HCT116 (cell line): ENCODE measurements around the gene SNX10. TPM values are rescaled to one million over a fixed set of nuclear protein-coding genes. Genes with fewer than 3 reads are reported as not detected.

Source experiments
- ATAC-seq: fragments of 200-7000 bp; cut with Tn5 transposase; 2 replicates; pipeline ENCODE4 v1.9.1; 2020; ENCODE audit warnings: mild to moderate bottlenecking, moderate library complexity
- BruUV-seq: library from RNA; stranded (reverse); fragments of 400-500 nt; replicated peaks from 2 replicates; lab custom pipeline; 2021; lab: Mats Ljungman, UMichigan
- CTCF ChIA-PET: fragments of 300-600 bp; sonication (Branson Sonifier 250); formaldehyde crosslinking; loops from one replicate; lab custom pipeline; 2021; ENCODE audit warnings: antibody characterized with exemption; lab: Charles Lee
- POLR2A ChIA-PET: fragments of 300-600, 350-600 bp; sonication (Branson Sonifier 250); formaldehyde crosslinking; loops from one replicate; lab custom pipeline; 2021; ENCODE audit warnings: antibody characterized with exemption; lab: Charles Lee
- RAD21 ChIA-PET, 2 experiments: fragments of 300-600 bp; sonication (Branson Sonifier 250); formaldehyde crosslinking; loops; one replicate each; lab custom pipeline; 2023; ENCODE audit warnings: low total read pairs in 2 of 2; ENCODE audit not compliant: uncharacterized antibody in 2 of 2, unreplicated experiment in 2 of 2, low non-redundant PET in 1 of 2; lab: Charles Lee
- DNase-seq: peaks from one replicate; pipeline ENCODE4 v3.0.0-alpha.2; 2010; ENCODE audit warnings: low read depth, low spot score
- H2AFZ ChIP-seq: fragments of 200-600 bp; shearing (Covaris generic), sonication (generic); 2 replicates; pipeline ENCODE4 v1.6.1; 2017; ENCODE audit warnings: low read depth, mixed run types, mixed read lengths, antibody characterized with exemption, low read length; ENCODE audit not compliant: poor library complexity, severe bottlenecking
- H3K27ac ChIP-seq: 2 replicates; pipeline ENCODE4 v1.5.1; 2012; ENCODE audit warnings: low read depth, low read length
- H3K27me3 ChIP-seq: fragments of 200-600 bp; sonication (generic); 2 replicates; pipeline ENCODE4 v1.6.1; 2016; ENCODE audit warnings: mixed run types, low read length, mixed read lengths; ENCODE audit not compliant: insufficient read depth
- H3K36me3 ChIP-seq, 2 experiments: fragments of 200-500 bp in 1 of 2; fragments of 200-600 bp in 1 of 2; sonication (Bioruptor generic) in 1 of 2; sonication (generic) in 1 of 2; 2 replicates each; pipeline versions ENCODE4 v1.5.1 to v1.6.1; 2014 to 2016; ENCODE audit warnings: low read length in 2 of 2, inconsistent platforms in 1 of 2, mixed read lengths in 1 of 2, mixed run types in 1 of 2; ENCODE audit not compliant: insufficient read depth in 2 of 2, control insufficient read depth in 1 of 2
- H3K4me1 ChIP-seq, 2 experiments: fragments of 200-600 bp in 1 of 2; sonication (generic) in 1 of 2; 2 replicates each; pipeline versions ENCODE4 v1.5.1 to v1.6.1; 2012 to 2017; ENCODE audit warnings: low read length in 2 of 2, inconsistent platforms in 1 of 2, mild to moderate bottlenecking in 1 of 2, mixed read lengths in 1 of 2, mixed run types in 1 of 2, moderate library complexity in 1 of 2; ENCODE audit not compliant: insufficient read depth in 2 of 2, control insufficient read depth in 1 of 2
- H3K4me2 ChIP-seq: fragments of 200-600 bp; sonication (generic); 2 replicates; pipeline ENCODE4 v1.6.1; 2017; ENCODE audit warnings: mixed run types, low read length, mixed read lengths
- H3K4me3 ChIP-seq, 2 experiments: fragments of 200-600 bp in 1 of 2; sonication (generic) in 1 of 2; replicated peaks in 1 of 2; 2 replicates each; pipeline ENCODE4 v1.5.1; 2011 to 2016; ENCODE audit warnings: low read length in 2 of 2, control low read depth in 1 of 2, low read depth in 1 of 2, mild to moderate bottlenecking in 1 of 2, mixed read lengths in 1 of 2, mixed run types in 1 of 2
- H3K79me2 ChIP-seq: fragments of 200-600 bp; sonication (generic); 2 replicates; pipeline ENCODE4 v1.6.1; 2017; ENCODE audit warnings: mild to moderate bottlenecking, mixed run types, low read length, moderate library complexity, mixed read lengths; ENCODE audit not compliant: insufficient read depth
- H3K9ac ChIP-seq: fragments of 200-600 bp; sonication (generic); 2 replicates; pipeline ENCODE4 v1.6.1; 2016; ENCODE audit warnings: low read length, mixed read lengths
- H3K9me2 ChIP-seq: fragments of 200-600 bp; sonication (generic), shearing (Covaris generic); 2 replicates; pipeline ENCODE4 v1.6.1; 2017; ENCODE audit warnings: mixed run types, mild to moderate bottlenecking, moderate library complexity; ENCODE audit not compliant: insufficient read depth
- H3K9me3 ChIP-seq, 2 experiments: fragments of 200-500 bp in 1 of 2; fragments of 200-600 bp in 1 of 2; sonication (Bioruptor generic) in 1 of 2; sonication (generic) in 1 of 2; 2 replicates each; pipeline ENCODE4 v1.6.1; 2014 to 2017; ENCODE audit warnings: low read length in 2 of 2, mixed read lengths in 2 of 2, inconsistent platforms in 1 of 2, low read depth in 1 of 2, mild to moderate bottlenecking in 1 of 2, mixed run types in 1 of 2, moderate library complexity in 1 of 2; ENCODE audit not compliant: control insufficient read depth in 1 of 2, insufficient read depth in 1 of 2
- H4K20me1 ChIP-seq: fragments of 200-600 bp; sonication (generic), shearing (Covaris generic); 2 replicates; pipeline ENCODE4 v1.6.1; 2017; ENCODE audit warnings: mixed run types, mild to moderate bottlenecking, moderate library complexity; ENCODE audit not compliant: insufficient read depth
- CEBPB ChIP-seq: IDR thresholded peaks from 2 replicates; pipeline ENCODE4 v1.6.1; 2012; ENCODE audit warnings: low read depth
- EZH2 ChIP-seq: fragments of 200-600 bp; sonication (generic); IDR thresholded peaks from 2 replicates; pipeline ENCODE4 v1.6.1; 2017; ENCODE audit warnings: antibody characterized with exemption, mixed run types
- EZH2phosphoT487 ChIP-seq: fragments of 200-600 bp; IDR thresholded peaks from 2 replicates; pipeline ENCODE4 v1.6.1; 2018; ENCODE audit warnings: antibody characterized with exemption, borderline replicate concordance
- JUND ChIP-seq: IDR thresholded peaks from 2 replicates; pipeline ENCODE4 v1.6.1; 2012
- MAX ChIP-seq: IDR thresholded peaks from 2 replicates; pipeline ENCODE4 v1.6.1; 2012
- POLR2A ChIP-seq: IDR thresholded peaks from 2 replicates; pipeline ENCODE4 v1.7.0; 2011; ENCODE audit warnings: borderline replicate concordance; ENCODE audit not compliant: insufficient read depth, insufficient read length; ENCODE audit errors: extremely low read depth
- POLR2AphosphoS5 ChIP-seq: IDR thresholded peaks from 2 replicates; pipeline ENCODE4 v1.6.1; 2011; ENCODE audit warnings: mild to moderate bottlenecking, low read depth, low read length, moderate library complexity
- RAD21 ChIP-seq: IDR thresholded peaks from 2 replicates; pipeline ENCODE4 v1.6.1; 2012; ENCODE audit warnings: low read depth, mild to moderate bottlenecking
- REST ChIP-seq: IDR thresholded peaks from 2 replicates; pipeline ENCODE4 v1.6.1; 2012; ENCODE audit warnings: low read depth
- SIN3A ChIP-seq: IDR thresholded peaks from 2 replicates; pipeline ENCODE4 v1.6.1; 2012; ENCODE audit warnings: low read depth
- SRF ChIP-seq: IDR thresholded peaks from 2 replicates; pipeline ENCODE4 v1.6.1; 2012; ENCODE audit warnings: low read depth
- ZFX ChIP-seq: fragments of 450-650 bp; IDR thresholded peaks from 2 replicates; pipeline ENCODE4 v1.6.1; 2017
- ZNF274 ChIP-seq: fragments of 200-500 bp; sonication (Bioruptor generic); IDR thresholded peaks from 2 replicates; pipeline ENCODE4 v1.6.1; 2014; ENCODE audit warnings: mild to moderate bottlenecking, low read depth, low read length, inconsistent platforms
- intact Hi-C: fragments of 100-400 bp; cut with micrococcal nuclease; formaldehyde crosslinking; loops from 2 replicates; pipeline ENCODE4 v1.10.0; 2022
- total RNA-seq: library from RNA; stranded (reverse); gene quantifications from one replicate; pipeline ENCODE4 v1.2.1, GENCODE V29; 2021; ENCODE audit not compliant: unreplicated experiment
- TF ChIP-seq, protein P1 (sequence below), 3 experiments: fragments of 200-600 bp in 1 of 3; sonication (generic) in 1 of 3; IDR thresholded peaks in 2 of 3; conservative IDR thresholded peaks in 1 of 3; 2 replicates each; pipeline ENCODE4 v1.5.1; 2012 to 2017; ENCODE audit warnings: low read depth in 2 of 3, low read length in 2 of 3, antibody characterized with exemption in 1 of 3, borderline replicate concordance in 1 of 3, control low read depth in 1 of 3, mild to moderate bottlenecking in 1 of 3, mixed read lengths in 1 of 3, mixed run types in 1 of 3, moderate library complexity in 1 of 3; ENCODE audit not compliant: insufficient read depth in 1 of 3

The SNX10 gene
- total RNA-seq, 1 experiment from 2014 or later = 26.9 TPM

GRCh38 chr7:26334166-26334859, 42.7 kb downstream of the SNX10 start:
- ChIA-PET POLR2A (no interaction called here), RAD21 (no interaction called here), CTCF (no interaction called here)
- intact Hi-C loops = no loop called here
- no peak for TF ChIP-seq ZNF274
- Histone ChIP-seq H3K9me2 (no peaks in the 10 kb centered on the region), H3K4me3 (no peak overlapping the region), H3K27me3 (no peaks in the 10 kb centered on the region), H3K9me3 (no peaks in the 10 kb centered on the region), H3K27ac (no peak overlapping the region), H3K4me2 (no peak overlapping the region), H3K4me1 (0 out of 4 replicates have a peak, but pooled peaks cover 0 to under 1% of the 10 kb centered on the region in 2 experiments), H4K20me1 (no peaks in the 10 kb centered on the region), H3K79me2 (no peaks in the 10 kb centered on the region), H2AFZ (no peak overlapping the region), H3K36me3 (no peaks in the 10 kb centered on the region), H3K9ac (no peak overlapping the region)
- DNase-seq = no peak
- no TSS peak for BruUV-seq
- ATAC-seq = no peak

DNA sequence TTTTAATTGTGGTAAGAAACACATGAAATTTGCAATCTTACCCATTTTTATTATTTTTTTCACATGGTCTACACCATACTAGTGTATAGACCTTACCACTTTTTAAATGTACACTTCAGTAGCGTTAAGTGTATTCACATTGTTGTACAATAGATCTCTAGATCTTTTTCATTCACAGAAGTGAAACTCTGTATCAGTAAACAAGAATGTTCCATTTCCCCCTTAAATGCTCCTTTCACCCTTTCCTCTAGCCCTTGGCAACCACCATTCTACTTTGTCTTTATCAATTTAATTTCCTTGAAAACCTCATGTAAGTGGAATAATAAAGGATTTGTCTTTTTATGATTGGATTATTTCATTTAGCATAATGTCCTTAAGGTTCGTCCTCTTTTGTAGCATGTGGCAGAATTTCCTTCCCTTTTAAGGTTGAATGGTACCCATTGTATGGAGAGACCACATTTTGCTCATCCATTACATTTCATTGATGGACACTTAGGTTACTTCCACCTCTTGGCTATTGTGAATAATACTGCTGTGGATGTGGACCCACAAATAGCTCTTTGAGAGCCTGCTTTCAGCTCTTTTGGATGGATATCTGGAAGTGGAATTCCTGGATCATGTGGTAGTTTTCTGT, 45.7 kb downstream of the SNX10 start:
- H3K9ac ChIP-seq = no peak overlapping the region
- ATAC-seq (no peak), DNase-seq (no peak)
- H3K79me2 ChIP-seq = no peaks in the 10 kb centered on the region
- no peak overlapping the region for H3K27ac ChIP-seq
- H4K20me1 ChIP-seq = no peaks in the 10 kb centered on the region
- H3K36me3 ChIP-seq = no peaks in the 10 kb centered on the region
- CTCF ChIA-PET = no interaction called here
- intact Hi-C loops = no loop called here
- POLR2A ChIA-PET = no interaction called here
- BruUV-seq = no TSS peak
- H3K4me2 ChIP-seq = no peak overlapping the region
- H3K9me2 ChIP-seq = no peaks in the 10 kb centered on the region
- H3K4me1 ChIP-seq = peaks cover 4 to 17% of the 10 kb centered on the region in 2 experiments; a peak in 3 of 4 replicates
- RAD21 ChIA-PET = no interaction called here
- H3K27me3 ChIP-seq = no peaks in the 10 kb centered on the region
- no peak overlapping the region for H2AFZ ChIP-seq
- H3K9me3 ChIP-seq = no peaks in the 10 kb centered on the region
- H3K4me3 ChIP-seq = no peak overlapping the region
- TF ChIP-seq POLR2A = no peak
- no peak for TF ChIP-seq ZNF274
- TF ChIP-seq SIN3A = no peak
- TF ChIP-seq MAX = no peak
- TF ChIP-seq SRF = no peak
- TF ChIP-seq ZFX = no peak
- TF ChIP-seq EZH2 = no peak
- TF ChIP-seq, protein P1, sequence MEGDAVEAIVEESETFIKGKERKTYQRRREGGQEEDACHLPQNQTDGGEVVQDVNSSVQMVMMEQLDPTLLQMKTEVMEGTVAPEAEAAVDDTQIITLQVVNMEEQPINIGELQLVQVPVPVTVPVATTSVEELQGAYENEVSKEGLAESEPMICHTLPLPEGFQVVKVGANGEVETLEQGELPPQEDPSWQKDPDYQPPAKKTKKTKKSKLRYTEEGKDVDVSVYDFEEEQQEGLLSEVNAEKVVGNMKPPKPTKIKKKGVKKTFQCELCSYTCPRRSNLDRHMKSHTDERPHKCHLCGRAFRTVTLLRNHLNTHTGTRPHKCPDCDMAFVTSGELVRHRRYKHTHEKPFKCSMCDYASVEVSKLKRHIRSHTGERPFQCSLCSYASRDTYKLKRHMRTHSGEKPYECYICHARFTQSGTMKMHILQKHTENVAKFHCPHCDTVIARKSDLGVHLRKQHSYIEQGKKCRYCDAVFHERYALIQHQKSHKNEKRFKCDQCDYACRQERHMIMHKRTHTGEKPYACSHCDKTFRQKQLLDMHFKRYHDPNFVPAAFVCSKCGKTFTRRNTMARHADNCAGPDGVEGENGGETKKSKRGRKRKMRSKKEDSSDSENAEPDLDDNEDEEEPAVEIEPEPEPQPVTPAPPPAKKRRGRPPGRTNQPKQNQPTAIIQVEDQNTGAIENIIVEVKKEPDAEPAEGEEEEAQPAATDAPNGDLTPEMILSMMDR (IDR thresholded peaks at IDR 0.05 in 2 of 3, conservative IDR thresholded peaks at IDR 0.05 in 1 of 3; ENCODE audit: borderline replicate concordance in 1 of 3, insufficient read depth in 1 of 3, low read depth in 2 of 3, low read length in 2 of 3) = no peak
- TF ChIP-seq REST = no peak
- TF ChIP-seq EZH2phosphoT487 = no peak
- no peak for TF ChIP-seq CEBPB
- TF ChIP-seq RAD21 = no peak
- TF ChIP-seq JUND = no peak
- TF ChIP-seq POLR2AphosphoS5 = no peak
